Stimulated activated CD4-positive, alpha-beta T cell treated with anti-CD3 and anti-CD28 coated beads, Interleukin-15, amount 100 ng/mL, for 24 hours (primary cell): ENCODE measurements around the gene CRABP2.

Experiments used
- DNase-seq: peaks from one replicate; pipeline ENCODE4 v3.0.0-alpha.2; 2020

The CRABP2 gene

GRCh38 chr1:156666862-156667609, 38.3 kb downstream of the CRABP2 start:
- DNase-seq: no peak

GRCh38 chr1:156665539-156665938, 39.8 kb downstream of the CRABP2 start:
- DNase-seq: no peak

- no peak for DNase-seq
Observed at GRCh38 chr1:156664767-156665411, 40.5 kb downstream of the CRABP2 start.

GRCh38 chr1:156664046-156664766, 41.2 kb downstream of the CRABP2 start:
- no peak for DNase-seq

- no peak for DNase-seq
Observed at GRCh38 chr1:156663178-156663577, 42.2 kb downstream of the CRABP2 start.

- DNase-seq: no peak
Observed at GRCh38 chr1:156662800-156663055, 42.7 kb downstream of the CRABP2 start.

- DNase-seq: no peak
Observed at GRCh38 chr1:156662005-156662799, 43.2 kb downstream of the CRABP2 start.

- DNase-seq: no peak
Observed at GRCh38 chr1:156660752-156661112, 44.7 kb downstream of the CRABP2 start.

GRCh38 chr1:156659988-156660751, 45.2 kb downstream of the CRABP2 start:
- DNase-seq: peak; percentile 97

GRCh38 chr1:156659661-156659987, 45.8 kb downstream of the CRABP2 start:
- DNase-seq: no peak

GRCh38 chr1:156658945-156659574, 46.3 kb downstream of the CRABP2 start:
- no peak for DNase-seq

- no peak for DNase-seq
Observed at GRCh38 chr1:156658496-156658895, 46.9 kb downstream of the CRABP2 start.

- DNase-seq: no peak
Observed at GRCh38 chr1:156657741-156658319, 47.6 kb downstream of the CRABP2 start.

- peak; percentile 83 for DNase-seq
Observed at GRCh38 chr1:156656806-156657740, 48.3 kb downstream of the CRABP2 start.

GRCh38 chr1:156655904-156656516, 49.4 kb downstream of the CRABP2 start:
- no peak for DNase-seq

- no peak for DNase-seq
Observed at GRCh38 chr1:156655151-156655903, 50.1 kb downstream of the CRABP2 start.

- no peak for DNase-seq
Observed at GRCh38 chr1:156654700-156655099, 50.7 kb downstream of the CRABP2 start.

- no peak for DNase-seq
Observed at GRCh38 chr1:156652992-156653355, 52.4 kb downstream of the CRABP2 start.
